Neural cell (in vitro differentiated cells): ENCODE measurements around the gene TMCO4. TPM values are rescaled to one million over a fixed set of nuclear protein-coding genes. Genes with fewer than 3 reads are reported as not detected.

Experiments
- H2AFZ ChIP-seq: fragments of 200-600, 300-800 bp; sonication (generic), shearing (Covaris generic); 2 replicates; pipeline ENCODE4 v1.6.0; 2014; ENCODE audit warnings: low read depth, mild to moderate bottlenecking, antibody characterized with exemption, low read length, moderate library complexity
- H3F3A ChIP-seq: fragments of 200-600 bp; shearing (Covaris generic); 2 replicates; pipeline ENCODE4 v1.6.1; 2016; ENCODE audit warnings: mild to moderate bottlenecking, moderate library complexity, mixed read lengths, antibody characterized with exemption, low read length; ENCODE audit not compliant: insufficient read depth, poor library complexity, severe bottlenecking
- H3K27ac ChIP-seq: fragments of 200-600, 300-800 bp; sonication (generic), shearing (Covaris generic); 2 replicates; pipeline ENCODE4 v1.5.1; 2014; ENCODE audit warnings: mild to moderate bottlenecking, low read length, moderate library complexity
- H3K27me3 ChIP-seq: fragments of 300-800, 200-600 bp; sonication (generic), shearing (Covaris generic); 2 replicates; pipeline ENCODE4 v1.6.0; 2014; ENCODE audit warnings: mild to moderate bottlenecking, low read depth, low read length, moderate library complexity; ENCODE audit not compliant: insufficient read depth
- H3K36me3 ChIP-seq: fragments of 300-800, 200-600 bp; sonication (generic), shearing (Covaris generic); 2 replicates; pipeline ENCODE4 v1.5.1; 2014; ENCODE audit warnings: mild to moderate bottlenecking, antibody characterized with exemption, low read length, moderate library complexity; ENCODE audit not compliant: insufficient read depth
- H3K4me2 ChIP-seq: fragments of 300-800, 200-600 bp; sonication (generic), shearing (Covaris generic); 2 replicates; pipeline ENCODE4 v1.6.0; 2014; ENCODE audit warnings: mild to moderate bottlenecking, low read length
- H3K4me3 ChIP-seq: fragments of 300-800, 200-600 bp; sonication (generic), shearing (Covaris generic); 2 replicates; pipeline ENCODE4 v1.5.1; 2014; ENCODE audit warnings: mild to moderate bottlenecking, low read length, moderate library complexity
- H3K79me2 ChIP-seq: fragments of 200-600 bp; shearing (Covaris generic); replicated peaks from 2 replicates; pipeline ENCODE4 v1.6.0; 2014; ENCODE audit warnings: mild to moderate bottlenecking, low read length, moderate library complexity; ENCODE audit not compliant: insufficient read depth
- H3K9ac ChIP-seq: fragments of 300-800, 200-600 bp; sonication (generic), shearing (Covaris generic); 2 replicates; pipeline ENCODE4 v1.6.1; 2016; ENCODE audit warnings: mild to moderate bottlenecking, low read length, mixed read lengths
- H3K9me2 ChIP-seq: fragments of 200-600 bp; shearing (Covaris generic); 2 replicates; pipeline ENCODE4 v1.6.1; 2016; ENCODE audit warnings: mild to moderate bottlenecking, low read length, mixed read lengths; ENCODE audit not compliant: insufficient read depth
- H3K9me3 ChIP-seq: fragments of 200-600, 300-800 bp; sonication (generic), shearing (Covaris generic); 2 replicates; pipeline ENCODE4 v1.6.1; 2016; ENCODE audit warnings: mild to moderate bottlenecking, mixed run types, low read length, moderate library complexity, mixed read lengths
- H4K20me1 ChIP-seq: fragments of 200-600 bp; shearing (Covaris generic); 2 replicates; pipeline ENCODE4 v1.6.1; 2016; ENCODE audit warnings: mild to moderate bottlenecking, mixed run types; ENCODE audit not compliant: insufficient read depth
- EP300 ChIP-seq: fragments of 450-650 bp; conservative IDR thresholded peaks from 2 replicates; pipeline ENCODE4 v1.6.1; 2014; ENCODE audit warnings: antibody characterized with exemption, mild to moderate bottlenecking, moderate library complexity; ENCODE audit not compliant: poor library complexity, severe bottlenecking
- EZH2 ChIP-seq: fragments of 200-600, 300-800 bp; shearing (Covaris generic), sonication (generic); IDR thresholded peaks from 2 replicates; pipeline ENCODE4 v1.6.1; 2014; ENCODE audit warnings: antibody characterized with exemption, low read length, borderline replicate concordance, mild to moderate bottlenecking; ENCODE audit not compliant: insufficient read depth, poor library complexity, severe bottlenecking
- MXI1 ChIP-seq: fragments of 450-650 bp; conservative IDR thresholded peaks from 2 replicates; pipeline ENCODE4 v1.6.1; 2014; ENCODE audit warnings: antibody characterized with exemption, mild to moderate bottlenecking; ENCODE audit not compliant: poor library complexity, severe bottlenecking
- POLR2AphosphoS5 ChIP-seq: IDR thresholded peaks from 2 replicates; pipeline ENCODE4 v1.6.1; 2012
- RAD21 ChIP-seq: fragments of 450-650 bp; conservative IDR thresholded peaks from 2 replicates; pipeline ENCODE4 v1.6.1; 2014; ENCODE audit warnings: antibody characterized with exemption, mild to moderate bottlenecking, moderate library complexity
- SMC3 ChIP-seq: fragments of 450-650 bp; conservative IDR thresholded peaks from 2 replicates; pipeline ENCODE4 v1.6.1; 2014; ENCODE audit warnings: antibody characterized with exemption, mild to moderate bottlenecking, moderate library complexity; ENCODE audit not compliant: poor library complexity
- TAF1 ChIP-seq: IDR thresholded peaks from 2 replicates; pipeline ENCODE4 v1.6.1; 2012; ENCODE audit warnings: low read depth
- polyA plus RNA-seq: library from polyadenylated mRNA; depleted of rRNA; stranded (reverse); fragments of >200 nt; gene quantifications from 2 replicates; pipeline ENCODE4 v1.2.3, GENCODE V29; 2014
- TF ChIP-seq, protein P1 (sequence below): fragments of 450-650 bp; IDR thresholded peaks from 2 replicates; pipeline ENCODE4 v1.5.1; 2014; ENCODE audit warnings: antibody characterized with exemption, mild to moderate bottlenecking, moderate library complexity; ENCODE audit not compliant: poor library complexity, severe bottlenecking
- TF ChIP-seq, protein P2 (sequence below): IDR thresholded peaks from 2 replicates; pipeline ENCODE4 v1.6.1; 2012; ENCODE audit warnings: borderline replicate concordance

Gene TMCO4
- polyA plus RNA-seq, 1 donor from 2014 or later = not detected

DNA sequence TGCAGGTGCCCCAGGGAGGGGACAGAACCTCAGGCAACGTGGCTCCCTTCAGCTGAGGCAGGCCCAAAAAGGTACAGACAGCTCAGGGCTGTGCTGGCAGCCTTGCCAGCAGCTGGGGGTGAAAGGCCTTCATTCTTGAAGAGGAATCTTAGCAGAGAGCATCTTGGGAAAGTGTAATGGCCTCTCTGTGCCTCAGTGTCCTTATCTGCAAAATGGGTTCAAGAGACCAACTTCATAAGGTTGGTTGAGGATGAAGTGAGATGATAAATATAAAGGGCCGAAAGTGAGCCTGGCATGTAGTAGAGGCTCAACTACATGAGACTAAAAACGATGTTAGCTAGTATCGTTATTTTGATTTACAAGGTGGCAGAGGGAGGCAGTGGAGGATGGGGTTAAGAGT is 26.2 kb downstream of the TMCO4 start:
- Histone ChIP-seq H3K36me3 (no peaks in the 10 kb centered on the region), H3K79me2 (no peaks in the 10 kb centered on the region), H3F3A (no peaks in the 10 kb centered on the region), H3K9me2 (no peaks in the 10 kb centered on the region), H4K20me1 (no peaks in the 10 kb centered on the region), H2AFZ (no peak overlapping the region), H3K4me2 (no peak overlapping the region), H3K27ac (no peak overlapping the region), H3K9ac (no peak overlapping the region), H3K9me3 (no peaks in the 10 kb centered on the region), H3K27me3 (no peaks in the 10 kb centered on the region), H3K4me3 (no peak overlapping the region)
- TF ChIP-seq EP300 = no peak
- TF ChIP-seq, protein P1, sequence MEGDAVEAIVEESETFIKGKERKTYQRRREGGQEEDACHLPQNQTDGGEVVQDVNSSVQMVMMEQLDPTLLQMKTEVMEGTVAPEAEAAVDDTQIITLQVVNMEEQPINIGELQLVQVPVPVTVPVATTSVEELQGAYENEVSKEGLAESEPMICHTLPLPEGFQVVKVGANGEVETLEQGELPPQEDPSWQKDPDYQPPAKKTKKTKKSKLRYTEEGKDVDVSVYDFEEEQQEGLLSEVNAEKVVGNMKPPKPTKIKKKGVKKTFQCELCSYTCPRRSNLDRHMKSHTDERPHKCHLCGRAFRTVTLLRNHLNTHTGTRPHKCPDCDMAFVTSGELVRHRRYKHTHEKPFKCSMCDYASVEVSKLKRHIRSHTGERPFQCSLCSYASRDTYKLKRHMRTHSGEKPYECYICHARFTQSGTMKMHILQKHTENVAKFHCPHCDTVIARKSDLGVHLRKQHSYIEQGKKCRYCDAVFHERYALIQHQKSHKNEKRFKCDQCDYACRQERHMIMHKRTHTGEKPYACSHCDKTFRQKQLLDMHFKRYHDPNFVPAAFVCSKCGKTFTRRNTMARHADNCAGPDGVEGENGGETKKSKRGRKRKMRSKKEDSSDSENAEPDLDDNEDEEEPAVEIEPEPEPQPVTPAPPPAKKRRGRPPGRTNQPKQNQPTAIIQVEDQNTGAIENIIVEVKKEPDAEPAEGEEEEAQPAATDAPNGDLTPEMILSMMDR = no peak
- TF ChIP-seq TAF1 = no peak
- TF ChIP-seq POLR2AphosphoS5 = no peak
- TF ChIP-seq RAD21 = no peak
- TF ChIP-seq MXI1 = no peak
- no peak for TF ChIP-seq SMC3
- no peak for TF ChIP-seq EZH2
- TF ChIP-seq, protein P2, sequence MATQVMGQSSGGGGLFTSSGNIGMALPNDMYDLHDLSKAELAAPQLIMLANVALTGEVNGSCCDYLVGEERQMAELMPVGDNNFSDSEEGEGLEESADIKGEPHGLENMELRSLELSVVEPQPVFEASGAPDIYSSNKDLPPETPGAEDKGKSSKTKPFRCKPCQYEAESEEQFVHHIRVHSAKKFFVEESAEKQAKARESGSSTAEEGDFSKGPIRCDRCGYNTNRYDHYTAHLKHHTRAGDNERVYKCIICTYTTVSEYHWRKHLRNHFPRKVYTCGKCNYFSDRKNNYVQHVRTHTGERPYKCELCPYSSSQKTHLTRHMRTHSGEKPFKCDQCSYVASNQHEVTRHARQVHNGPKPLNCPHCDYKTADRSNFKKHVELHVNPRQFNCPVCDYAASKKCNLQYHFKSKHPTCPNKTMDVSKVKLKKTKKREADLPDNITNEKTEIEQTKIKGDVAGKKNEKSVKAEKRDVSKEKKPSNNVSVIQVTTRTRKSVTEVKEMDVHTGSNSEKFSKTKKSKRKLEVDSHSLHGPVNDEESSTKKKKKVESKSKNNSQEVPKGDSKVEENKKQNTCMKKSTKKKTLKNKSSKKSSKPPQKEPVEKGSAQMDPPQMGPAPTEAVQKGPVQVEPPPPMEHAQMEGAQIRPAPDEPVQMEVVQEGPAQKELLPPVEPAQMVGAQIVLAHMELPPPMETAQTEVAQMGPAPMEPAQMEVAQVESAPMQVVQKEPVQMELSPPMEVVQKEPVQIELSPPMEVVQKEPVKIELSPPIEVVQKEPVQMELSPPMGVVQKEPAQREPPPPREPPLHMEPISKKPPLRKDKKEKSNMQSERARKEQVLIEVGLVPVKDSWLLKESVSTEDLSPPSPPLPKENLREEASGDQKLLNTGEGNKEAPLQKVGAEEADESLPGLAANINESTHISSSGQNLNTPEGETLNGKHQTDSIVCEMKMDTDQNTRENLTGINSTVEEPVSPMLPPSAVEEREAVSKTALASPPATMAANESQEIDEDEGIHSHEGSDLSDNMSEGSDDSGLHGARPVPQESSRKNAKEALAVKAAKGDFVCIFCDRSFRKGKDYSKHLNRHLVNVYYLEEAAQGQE = no peak

DNA sequence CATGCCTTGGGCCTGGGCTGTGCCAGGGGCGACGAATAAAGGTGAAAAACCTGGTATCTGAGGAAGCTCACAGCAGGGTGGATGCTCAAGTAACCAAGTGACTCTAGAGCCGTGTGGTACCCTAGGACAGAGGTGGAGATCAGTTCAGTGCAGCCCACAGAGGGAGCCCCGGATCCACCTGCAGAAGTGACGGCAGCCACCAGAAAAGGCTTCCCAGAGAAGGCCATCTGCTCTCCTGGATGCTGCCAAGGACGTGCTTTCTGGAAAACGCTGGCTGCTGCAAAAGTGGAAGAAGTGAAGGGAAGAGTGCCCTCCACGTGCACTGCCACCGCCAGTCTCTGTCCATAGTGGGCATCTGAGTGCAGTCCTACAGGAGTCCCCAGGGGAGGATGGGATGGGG is 27.7 kb downstream of the TMCO4 start:
- TF ChIP-seq, protein P2 = no peak
- TF ChIP-seq RAD21 = no peak
- TF ChIP-seq, protein P1 = no peak
- no peak for TF ChIP-seq TAF1
- no peak for TF ChIP-seq EZH2
- Histone ChIP-seq H3K9me3 (no peaks in the 10 kb centered on the region), H2AFZ (no peak overlapping the region), H3F3A (no peaks in the 10 kb centered on the region), H3K4me3 (no peak overlapping the region), H3K9ac (no peak overlapping the region), H3K27me3 (no peaks in the 10 kb centered on the region), H3K27ac (no peak overlapping the region), H3K79me2 (no peaks in the 10 kb centered on the region), H3K4me2 (no peak overlapping the region), H3K9me2 (no peaks in the 10 kb centered on the region), H3K36me3 (no peaks in the 10 kb centered on the region), H4K20me1 (no peaks in the 10 kb centered on the region)
